Right lobe of liver (tissue), 6 donors: Measurements from ENCODE around the gene DHCR24. TPM values are rescaled to one million over a fixed set of nuclear protein-coding genes. Genes with fewer than 3 reads are reported as not detected.
"Not testable (repeated sequence)": the region's sequence is repeated elsewhere in the genome, so short reads cannot be mapped to it uniquely, and the experiment has no call there.

Source experiments
- ATAC-seq, 4 donors: fragments of 200-7000 bp; cut with Tn5 transposase; one replicate each; pipeline ENCODE4 v1.9.1; 2020; ENCODE audit warnings: mild to moderate bottlenecking in 4 of 4, moderate library complexity in 4 of 4
- DNase-seq, 3 donors: peaks; one replicate each; pipeline ENCODE4 v3.0.0-alpha.2; 2020
- H3K27ac ChIP-seq, 3 donors: fragments of 200-600 bp; one replicate each; pipeline ENCODE4 v1.8.0; 2022
- H3K27me3 ChIP-seq, 2 donors: fragments of 200-600 bp; one replicate each; pipeline ENCODE4 v1.8.0; 2022
- H3K36me3 ChIP-seq, 4 donors: fragments of 200-600 bp; sonication (generic) in 1 of 4; one replicate each; pipeline versions ENCODE4 v1.5.1 to v1.8.0; 2017 to 2022; ENCODE audit warnings: control low read depth in 1 of 4
- H3K4me1 ChIP-seq, 4 donors: fragments of 200-600 bp; sonication (generic) in 1 of 4; one replicate each; pipeline versions ENCODE4 v1.5.1 to v1.8.0; 2017 to 2022; ENCODE audit warnings: control low read depth in 1 of 4
- H3K4me3 ChIP-seq, 3 donors: fragments of 200-600 bp; one replicate each; pipeline ENCODE4 v1.8.0; 2022
- H3K9me3 ChIP-seq, 4 donors: fragments of 200-600 bp; sonication (generic) in 1 of 4; one replicate each; pipeline versions ENCODE4 v1.5.1 to v1.8.0; 2017 to 2022; ENCODE audit warnings: control low read depth in 1 of 4
- POLR2A ChIP-seq: fragments of 450-650 bp; IDR thresholded peaks from one replicate; pipeline ENCODE4 v1.6.1; 2017; ENCODE audit warnings: antibody characterized with exemption, mild to moderate bottlenecking
- WGBS: methylation state at CpG from one replicate; pipeline ENCODE4 v1.1.6; 2018; ENCODE audit warnings: low coverage, low lambda C conversion rate; ENCODE audit not compliant: insufficient coverage; ENCODE audit errors: missing lambda C conversion rate; 5-methylcytosine and 5-hydroxymethylcytosine counted together
- intact Hi-C, 2 donors: fragments of 100-400 bp; cut with DNase I; formaldehyde crosslinking; loops; one replicate each; pipeline versions ENCODE4 v1.11.2 to v1.14.1; 2022
- total RNA-seq, 6 experiments: library from RNA; depleted of rRNA in 2 of 6; stranded (reverse); fragments of >200 nt in 2 of 6; fragmentation: NEBNext Ultra II Directional in 3 of 6; extraction: Animal tissue kit (Norgen Biotek cat#: 25700) in 3 of 6; gene quantifications; one replicate each; pipeline versions ENCODE4 v1.1.0 to v1.2.4, GENCODE V29; 2016 to 2023
- TF ChIP-seq, protein P1 (sequence below), 4 donors: fragments of 200-600 bp in 3 of 4; fragments of 450-650 bp in 1 of 4; IDR thresholded peaks; one replicate each; pipeline versions ENCODE4 v1.5.1 to v1.8.0; 2016 to 2022; ENCODE audit warnings: antibody characterized with exemption in 4 of 4, mild to moderate bottlenecking in 2 of 4
- donor health status: DM: no; HTN: yes; CAD: no.
- donor health status: DM: no; HTN: no; CAD: no.
- donor health status: DM: no; HTN: no; CAD: no.
- donor health status: DM: no; HTN: yes; CAD: no.
- donor health status: DM: no; HTN: yes; CAD: no.

Gene DHCR24
- total RNA-seq, 6 experiments from 2014 or later: 319 to 1,976 (median 596) TPM

DNA sequence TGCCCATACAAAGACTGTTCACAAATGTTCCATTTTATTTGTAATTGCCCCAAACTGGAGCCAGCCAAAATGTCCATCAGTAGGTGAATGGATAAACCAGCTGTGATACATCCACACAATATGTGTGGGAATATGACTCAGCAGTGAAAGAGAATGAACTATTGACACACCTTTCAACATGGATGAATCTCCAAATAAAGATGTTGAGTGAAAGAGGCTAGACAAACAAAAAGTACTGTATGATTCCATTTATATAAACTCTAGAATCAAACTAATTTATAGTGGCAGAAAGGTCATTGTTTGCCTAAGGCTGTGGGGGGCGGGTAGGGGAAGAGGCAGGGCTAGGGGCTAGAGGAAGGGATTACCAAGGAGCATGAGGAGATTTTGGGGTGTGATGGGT, 4.5 kb downstream of the DHCR24 start:
- Histone ChIP-seq H3K36me3 (peaks cover 0 to 38% (median 11%) of the 10 kb centered on the region in 4 donors), H3K4me3 (peak overlapping the region in 1 of 3 donors; percentile 99), H3K27ac (peak overlapping the region in 2 of 3 donors; percentile 71 to 89), H3K9me3 (no peaks in the 10 kb centered on the region), H3K4me1 (peaks cover 0 to 63% (median 24%) of the 10 kb centered on the region in 4 donors), H3K27me3 (no peaks in the 10 kb centered on the region)
- 46% methylated on average over 1 of the region's 1 CpG for WGBS
- TF ChIP-seq, protein P1, sequence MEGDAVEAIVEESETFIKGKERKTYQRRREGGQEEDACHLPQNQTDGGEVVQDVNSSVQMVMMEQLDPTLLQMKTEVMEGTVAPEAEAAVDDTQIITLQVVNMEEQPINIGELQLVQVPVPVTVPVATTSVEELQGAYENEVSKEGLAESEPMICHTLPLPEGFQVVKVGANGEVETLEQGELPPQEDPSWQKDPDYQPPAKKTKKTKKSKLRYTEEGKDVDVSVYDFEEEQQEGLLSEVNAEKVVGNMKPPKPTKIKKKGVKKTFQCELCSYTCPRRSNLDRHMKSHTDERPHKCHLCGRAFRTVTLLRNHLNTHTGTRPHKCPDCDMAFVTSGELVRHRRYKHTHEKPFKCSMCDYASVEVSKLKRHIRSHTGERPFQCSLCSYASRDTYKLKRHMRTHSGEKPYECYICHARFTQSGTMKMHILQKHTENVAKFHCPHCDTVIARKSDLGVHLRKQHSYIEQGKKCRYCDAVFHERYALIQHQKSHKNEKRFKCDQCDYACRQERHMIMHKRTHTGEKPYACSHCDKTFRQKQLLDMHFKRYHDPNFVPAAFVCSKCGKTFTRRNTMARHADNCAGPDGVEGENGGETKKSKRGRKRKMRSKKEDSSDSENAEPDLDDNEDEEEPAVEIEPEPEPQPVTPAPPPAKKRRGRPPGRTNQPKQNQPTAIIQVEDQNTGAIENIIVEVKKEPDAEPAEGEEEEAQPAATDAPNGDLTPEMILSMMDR (IDR thresholded peaks at IDR 0.05): no peak
- no peak for TF ChIP-seq POLR2A
- DNase-seq (no peak), ATAC-seq (peak in 1 of 4 donors; percentile 6)
- intact Hi-C loops: no loop called here

DNA sequence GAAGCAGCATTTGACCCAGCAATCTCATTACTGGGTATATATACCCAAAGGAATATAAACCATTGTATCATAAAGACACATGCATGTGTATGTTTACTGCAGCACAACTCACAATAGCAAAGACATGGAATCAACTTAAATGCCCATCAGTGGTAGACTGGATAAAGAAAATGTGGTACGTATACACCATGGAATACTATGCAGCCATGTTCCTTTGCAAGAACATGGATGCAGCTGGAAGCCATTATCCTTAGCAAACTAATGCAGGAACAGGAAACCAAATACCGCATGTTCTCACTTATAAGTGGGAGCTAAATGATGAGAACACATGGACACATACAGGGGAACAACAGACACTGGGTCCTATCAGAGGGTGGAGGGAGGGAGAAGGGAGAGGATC, 5.4 kb downstream of the DHCR24 start:
- H3K27ac ChIP-seq, ATAC-seq, DNase-seq, H3K9me3 ChIP-seq, H3K27me3 ChIP-seq, intact Hi-C loops: not testable (repeated sequence)
- peak overlapping the region in 1 of 3 donors; percentile 99 for H3K4me3 ChIP-seq
- WGBS: 70% methylated on average over 1 of the region's 2 CpGs
- H3K4me1 ChIP-seq: peaks cover 0 to 71% (median 27%) of the 10 kb centered on the region in 4 donors
- H3K36me3 ChIP-seq: peaks cover 0 to 44% (median 11%) of the 10 kb centered on the region in 4 donors

DNA sequence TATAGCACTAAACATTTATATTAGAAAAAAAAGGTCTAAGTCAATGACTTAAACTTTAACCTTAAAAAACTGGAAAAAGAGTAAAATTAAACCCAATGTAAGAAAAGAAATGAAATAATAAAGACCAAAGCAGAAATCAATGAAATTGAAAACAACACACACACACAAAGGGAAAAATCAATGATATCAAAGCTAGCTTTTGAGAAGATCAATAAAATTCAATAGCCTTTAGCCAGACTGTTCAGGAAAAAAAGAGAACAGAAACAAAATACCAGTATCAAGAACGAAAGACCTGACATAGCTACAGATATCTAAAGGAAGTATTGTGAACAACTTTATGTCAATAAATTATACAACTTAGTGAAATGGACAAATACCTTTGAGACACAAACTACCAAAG, 7.1 kb downstream of the DHCR24 start:
- Histone ChIP-seq H3K27me3 (no peaks in the 10 kb centered on the region), H3K4me3 (peak overlapping the region in 1 of 3 donors; percentile 0), H3K4me1 (peaks cover 0 to 88% (median 36%) of the 10 kb centered on the region in 4 donors), H3K36me3 (peaks cover 0 to 62% (median 16%) of the 10 kb centered on the region in 4 donors), H3K27ac (peak overlapping the region in 1 of 3 donors; percentile 5), H3K9me3 (no peaks in the 10 kb centered on the region)
- ATAC-seq (no peak), DNase-seq (no peak)
- 17% methylated on average over 1 of the region's 1 CpG for WGBS
- intact Hi-C loops: no loop called here
- TF ChIP-seq, protein P1 (IDR thresholded peaks at IDR 0.05): no peak

DNA sequence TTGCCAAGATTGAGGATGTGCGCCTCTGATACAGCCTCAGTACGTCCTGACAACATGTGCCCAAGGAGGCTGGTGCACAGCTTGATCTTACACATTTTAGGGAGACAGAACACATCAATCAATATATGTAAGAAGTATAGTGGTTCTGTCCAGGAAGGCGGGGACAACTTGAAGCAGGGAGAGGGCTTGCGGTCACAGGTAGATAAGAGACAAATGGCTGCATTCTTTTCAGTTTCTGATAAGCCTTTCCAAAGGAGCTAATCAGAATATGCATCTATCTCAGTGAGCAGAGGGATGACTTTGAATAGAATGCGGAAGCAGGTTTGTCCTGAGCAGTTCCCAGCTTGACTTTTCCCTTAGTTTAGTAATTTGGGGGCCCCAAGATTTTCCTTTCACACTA, 10.2 kb downstream of the DHCR24 start:
- H3K27me3 ChIP-seq: no peaks in the 10 kb centered on the region

DNA sequence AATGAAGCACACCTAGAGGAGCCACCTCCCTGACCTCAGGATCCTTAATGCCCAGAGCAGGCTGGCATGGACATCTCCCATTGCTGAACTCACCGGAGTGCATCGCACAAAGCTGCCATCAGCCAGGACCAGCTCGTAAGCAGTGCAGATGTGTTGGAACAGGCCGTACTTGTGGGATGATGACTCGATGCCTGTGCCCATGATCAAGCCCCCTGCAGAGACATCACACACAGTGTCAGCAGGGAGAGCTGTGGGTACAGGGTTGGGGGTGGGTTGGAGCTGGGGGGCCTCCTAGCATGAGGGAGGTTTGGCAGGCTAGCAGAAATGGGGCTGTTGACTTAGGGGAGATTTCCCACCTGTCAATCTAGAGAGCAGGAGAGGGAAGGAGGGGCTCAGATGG, 12.0 kb downstream of the DHCR24 start:
- DNase-seq (no peak), ATAC-seq (peak in 1 of 4 donors; percentile 3)
- Histone ChIP-seq H3K9me3 (no peaks in the 10 kb centered on the region), H3K36me3 (peaks cover 7 to 87% (median 29%) of the 10 kb centered on the region in 4 donors), H3K27me3 (no peaks in the 10 kb centered on the region), H3K4me3 (no peak overlapping the region), H3K27ac (peak overlapping the region in 2 of 3 donors; percentile 17 to 64), H3K4me1 (peaks cover 0 to 100% (median 32%) of the 10 kb centered on the region in 4 donors)
- WGBS: 100% methylated on average over 1 of the region's 5 CpGs
- TF ChIP-seq, protein P1 (IDR thresholded peaks at IDR 0.05): no peak
- TF ChIP-seq POLR2A: no peak
- intact Hi-C loops: no loop called here

More for the DNA sequence above, 10.2 kb downstream of the DHCR24 start:
- DNase-seq: no peak
- no peak for ATAC-seq
- Histone ChIP-seq H3K9me3 (no peaks in the 10 kb centered on the region), H3K4me3 (no peak overlapping the region), H3K36me3 (peaks cover 7 to 77% (median 25%) of the 10 kb centered on the region in 4 donors), H3K4me1 (peaks cover 0 to 98% (median 35%) of the 10 kb centered on the region in 4 donors), H3K27ac (peak overlapping the region in 1 of 3 donors; percentile 64)
- no peak for TF ChIP-seq POLR2A
- TF ChIP-seq, protein P1 (IDR thresholded peaks at IDR 0.05): no peak
- intact Hi-C loops: no loop called here
- 56% methylated on average over 5 of the region's 5 CpGs for WGBS
